Immature natural killer cell (primary cell): ENCODE data around the gene COPS3. TPM values are rescaled to one million over a fixed set of nuclear protein-coding genes. Genes with fewer than 3 reads are reported as not detected.

Experiments
- DNase-seq, 3 donors: peaks; one replicate each; pipeline ENCODE4 v3.0.0; 2022; ENCODE audit warnings: mixed read lengths in 1 of 3
- H3K27ac Mint-ChIP-seq, 6 donors: one replicate each; pipeline ENCODE4 v1.8.0; 2020; ENCODE audit warnings: mixed read lengths in 6 of 6, mild to moderate bottlenecking in 5 of 6, inconsistent platforms in 4 of 6, moderate library complexity in 3 of 6
- H3K27me3 Mint-ChIP-seq, 3 donors: one replicate each; pipeline ENCODE4 v1.8.0; 2020 to 2021; ENCODE audit warnings: low read depth in 3 of 3, mild to moderate bottlenecking in 3 of 3, mixed read lengths in 3 of 3, moderate library complexity in 3 of 3, inconsistent platforms in 1 of 3
- H3K36me3 Mint-ChIP-seq, 3 donors: one replicate each; pipeline ENCODE4 v1.8.0; 2020; ENCODE audit warnings: mixed read lengths in 3 of 3, inconsistent platforms in 2 of 3, mild to moderate bottlenecking in 2 of 3
- H3K4me1 Mint-ChIP-seq, 2 donors: one replicate each; pipeline ENCODE4 v1.8.0; 2020; ENCODE audit warnings: inconsistent platforms in 2 of 2, mild to moderate bottlenecking in 2 of 2, mixed read lengths in 2 of 2, moderate library complexity in 1 of 2
- H3K4me3 Mint-ChIP-seq, 5 donors: one replicate each; pipeline ENCODE4 v1.8.0; 2020; ENCODE audit warnings: mild to moderate bottlenecking in 5 of 5, mixed read lengths in 5 of 5, inconsistent platforms in 3 of 5, moderate library complexity in 3 of 5
- H3K9me3 Mint-ChIP-seq, 6 donors: one replicate each; pipeline ENCODE4 v1.8.0; 2020; ENCODE audit warnings: mild to moderate bottlenecking in 6 of 6, mixed read lengths in 6 of 6, inconsistent platforms in 4 of 6, moderate library complexity in 3 of 6
- polyA plus RNA-seq, 3 donors: library from polyadenylated mRNA; unstranded; fragments of 300-500 nt; fragmentation: Illumina TruSeq; gene quantifications; one replicate each; pipeline ENCODE4 v1.2.3, GENCODE V29; 2021

The COPS3 gene
- polyA plus RNA-seq, 3 donors from 2014 or later: 93.7 to 120 (median 95.9) TPM

- H3K27me3 Mint-ChIP-seq: no peaks in the 10 kb centered on the region
- no peaks in the 10 kb centered on the region for H3K9me3 Mint-ChIP-seq
- H3K4me1 Mint-ChIP-seq: peaks cover 4 to 6% of the 10 kb centered on the region in 2 donors
- peaks cover 9 to 33% (median 16%) of the 10 kb centered on the region in 3 donors for H3K36me3 Mint-ChIP-seq
- H3K4me3 Mint-ChIP-seq: no peak overlapping the region
- no peak overlapping the region for H3K27ac Mint-ChIP-seq
- DNase-seq: no peak
Measured at GRCh38 chr17:17228521-17229279, 52.3 kb downstream of the COPS3 start.

GRCh38 chr17:17227608-17228520 is 53.2 kb downstream of the COPS3 start:
- Mint-ChIP-seq H3K27ac (peak overlapping the region in 1 of 6 donors; percentile 74), H3K27me3 (no peaks in the 10 kb centered on the region), H3K36me3 (peaks cover 13 to 38% (median 16%) of the 10 kb centered on the region in 3 donors), H3K4me1 (peaks cover 4 to 6% of the 10 kb centered on the region in 2 donors), H3K9me3 (no peaks in the 10 kb centered on the region), H3K4me3 (no peak overlapping the region)
- DNase-seq: no peak

- Mint-ChIP-seq H3K27ac (no peak overlapping the region), H3K27me3 (no peaks in the 10 kb centered on the region), H3K36me3 (peaks cover 13 to 41% (median 16%) of the 10 kb centered on the region in 3 donors), H3K4me3 (no peak overlapping the region), H3K9me3 (no peaks in the 10 kb centered on the region), H3K4me1 (no peaks in the 10 kb centered on the region)
- DNase-seq: no peak
Measured at GRCh38 chr17:17226451-17227265, 54.4 kb downstream of the COPS3 start.

- no peaks in the 10 kb centered on the region for H3K9me3 Mint-ChIP-seq
- no peak for DNase-seq
- H3K36me3 Mint-ChIP-seq: peaks cover 16 to 44% (median 16%) of the 10 kb centered on the region in 3 donors
- H3K27me3 Mint-ChIP-seq: peaks cover 0 to 2% (median 0%) of the 10 kb centered on the region in 3 donors
- no peaks in the 10 kb centered on the region for H3K4me1 Mint-ChIP-seq
- no peak overlapping the region for H3K4me3 Mint-ChIP-seq
- no peak overlapping the region for H3K27ac Mint-ChIP-seq
Measured at GRCh38 chr17:17225901-17226300, 55.1 kb downstream of the COPS3 start.

- H3K36me3 Mint-ChIP-seq: peaks cover 12 to 50% (median 14%) of the 10 kb centered on the region in 3 donors
- DNase-seq: no peak
- H3K27me3 Mint-ChIP-seq: peaks cover 0 to 2% (median 0%) of the 10 kb centered on the region in 3 donors
- H3K9me3 Mint-ChIP-seq: no peaks in the 10 kb centered on the region
- H3K4me1 Mint-ChIP-seq: peaks cover 0 to 1% of the 10 kb centered on the region in 2 donors
- H3K4me3 Mint-ChIP-seq: no peak overlapping the region
- peak overlapping the region in 1 of 6 donors; percentile 56 for H3K27ac Mint-ChIP-seq
Measured at GRCh38 chr17:17224137-17224536, 56.9 kb downstream of the COPS3 start.

- Mint-ChIP-seq H3K27ac (no peak overlapping the region), H3K27me3 (peaks cover 0 to 2% (median 0%) of the 10 kb centered on the region in 3 donors), H3K4me3 (no peak overlapping the region), H3K36me3 (peaks cover 8 to 46% (median 12%) of the 10 kb centered on the region in 3 donors), H3K4me1 (peaks cover 0 to 1% of the 10 kb centered on the region in 2 donors), H3K9me3 (no peaks in the 10 kb centered on the region)
- DNase-seq: no peak
Measured at GRCh38 chr17:17223736-17224135, 57.3 kb downstream of the COPS3 start.

GRCh38 chr17:17221329-17221728 is 59.7 kb downstream of the COPS3 start:
- H3K4me1 Mint-ChIP-seq: peaks cover 0 to 1% of the 10 kb centered on the region in 2 donors
- H3K27me3 Mint-ChIP-seq: peaks cover 0 to 2% (median 0%) of the 10 kb centered on the region in 3 donors
- no peak overlapping the region for H3K27ac Mint-ChIP-seq
- H3K4me3 Mint-ChIP-seq: no peak overlapping the region
- H3K36me3 Mint-ChIP-seq: peaks cover 24 to 48% (median 25%) of the 10 kb centered on the region in 3 donors
- DNase-seq: no peak
- no peaks in the 10 kb centered on the region for H3K9me3 Mint-ChIP-seq

GRCh38 chr17:17220529-17220928 is 60.5 kb downstream of the COPS3 start:
- no peak overlapping the region for H3K4me3 Mint-ChIP-seq
- no peaks in the 10 kb centered on the region for H3K9me3 Mint-ChIP-seq
- no peak overlapping the region for H3K27ac Mint-ChIP-seq
- H3K4me1 Mint-ChIP-seq: peaks cover 0 to 1% of the 10 kb centered on the region in 2 donors
- H3K27me3 Mint-ChIP-seq: peaks cover 0 to 2% (median 0%) of the 10 kb centered on the region in 3 donors
- H3K36me3 Mint-ChIP-seq: peaks cover 24 to 48% (median 25%) of the 10 kb centered on the region in 3 donors
- no peak for DNase-seq

GRCh38 chr17:17217995-17218394 is 63.1 kb downstream of the COPS3 start:
- H3K4me3 Mint-ChIP-seq: no peak overlapping the region
- H3K27ac Mint-ChIP-seq: peak overlapping the region in 1 of 6 donors; percentile 57
- H3K36me3 Mint-ChIP-seq: peaks cover 15 to 36% (median 19%) of the 10 kb centered on the region in 3 donors
- DNase-seq: no peak
- no peaks in the 10 kb centered on the region for H3K9me3 Mint-ChIP-seq
- H3K27me3 Mint-ChIP-seq: peaks cover 0 to 2% (median 0%) of the 10 kb centered on the region in 3 donors
- peaks cover 0 to 1% of the 10 kb centered on the region in 2 donors for H3K4me1 Mint-ChIP-seq

- Mint-ChIP-seq H3K27me3 (peaks cover 0 to 2% (median 0%) of the 10 kb centered on the region in 3 donors), H3K9me3 (no peaks in the 10 kb centered on the region), H3K4me1 (peaks cover 0 to 1% of the 10 kb centered on the region in 2 donors), H3K36me3 (peaks cover 19 to 32% (median 23%) of the 10 kb centered on the region in 3 donors), H3K4me3 (no peak overlapping the region), H3K27ac (no peak overlapping the region)
- no peak for DNase-seq
Measured at GRCh38 chr17:17216776-17217175, 64.3 kb downstream of the COPS3 start.

GRCh38 chr17:17216236-17216635 is 64.8 kb downstream of the COPS3 start:
- Mint-ChIP-seq H3K9me3 (no peaks in the 10 kb centered on the region), H3K4me1 (peaks cover 0 to 1% of the 10 kb centered on the region in 2 donors), H3K27me3 (peaks cover 0 to 2% (median 0%) of the 10 kb centered on the region in 3 donors), H3K4me3 (no peak overlapping the region), H3K27ac (no peak overlapping the region), H3K36me3 (peaks cover 19 to 32% (median 23%) of the 10 kb centered on the region in 3 donors)
- DNase-seq: no peak

- peak overlapping the region in 1 of 6 donors; percentile 7 for H3K27ac Mint-ChIP-seq
Measured at GRCh38 chr17:17215575-17215974, 65.5 kb downstream of the COPS3 start.

More at GRCh38 chr17:17215575-17215974, 65.5 kb downstream of the COPS3 start:
- Mint-ChIP-seq H3K4me3 (no peak overlapping the region), H3K4me1 (peaks cover 0 to 1% of the 10 kb centered on the region in 2 donors), H3K27me3 (no peaks in the 10 kb centered on the region), H3K36me3 (peaks cover 15 to 28% (median 23%) of the 10 kb centered on the region in 3 donors), H3K9me3 (no peaks in the 10 kb centered on the region)
- no peak for DNase-seq
